Measurements from ENCODE around the gene NLRP9.

NLRP9 gene

GRCh38 chr19:55704494-55705245 lies 33.5 kb downstream of the NLRP9 start:
- Mint-ChIP-seq H3K4me3 (no peak overlapping the region), H3K4me1 (no peaks in the 10 kb centered on the region), H3K27me3 (ENCODE audit: low read depth) (peaks cover 3% of the 10 kb centered on the region), H3K9me3 (peaks cover 7% of the 10 kb centered on the region), H3K27ac (peak overlapping the region in 1 of 3 experiments; percentile 14), H3K36me3 (ENCODE audit: low read depth) (peaks cover 49% of the 10 kb centered on the region)
- no peak for TF ChIP-seq CTCF (IDR thresholded peaks at IDR 0.05; ENCODE audit: unreplicated experiment in 3 of 3)

- H3K27me3 Mint-ChIP-seq (ENCODE audit: low read depth), result peaks cover 3% of the 10 kb centered on the region
- TF ChIP-seq CTCF (IDR thresholded peaks at IDR 0.05; ENCODE audit: unreplicated experiment in 3 of 3), result peak; percentile 29 to 46 (median 30)
- H3K27ac Mint-ChIP-seq, result peak overlapping the region in 1 of 3 experiments; percentile 14
- no peak overlapping the region for H3K4me3 Mint-ChIP-seq
- peaks cover 7% of the 10 kb centered on the region for H3K9me3 Mint-ChIP-seq
- H3K4me1 Mint-ChIP-seq, result no peaks in the 10 kb centered on the region
- H3K36me3 Mint-ChIP-seq (ENCODE audit: low read depth), result peaks cover 56% of the 10 kb centered on the region
Measured at GRCh38 chr19:55703790-55704215, 34.4 kb downstream of the NLRP9 start.

GRCh38 chr19:55702131-55702627 lies 36.0 kb downstream of the NLRP9 start:
- H3K27ac Mint-ChIP-seq, result peak overlapping the region; percentile 60 to 96 (median 80)
- peaks cover 67% of the 10 kb centered on the region for H3K36me3 Mint-ChIP-seq (ENCODE audit: low read depth)
- no peaks in the 10 kb centered on the region for H3K4me1 Mint-ChIP-seq
- peak overlapping the region in 1 of 3 experiments; percentile 14 for H3K4me3 Mint-ChIP-seq
- H3K27me3 Mint-ChIP-seq (ENCODE audit: low read depth), result no peaks in the 10 kb centered on the region
- peaks cover 7% of the 10 kb centered on the region for H3K9me3 Mint-ChIP-seq
- no peak for TF ChIP-seq CTCF (IDR thresholded peaks at IDR 0.05; ENCODE audit: unreplicated experiment in 3 of 3)

- no peaks in the 10 kb centered on the region for H3K4me1 Mint-ChIP-seq
- peak overlapping the region in 1 of 3 experiments; percentile 82 for H3K27ac Mint-ChIP-seq
- TF ChIP-seq CTCF (IDR thresholded peaks at IDR 0.05; ENCODE audit: unreplicated experiment in 3 of 3), result no peak
- H3K27me3 Mint-ChIP-seq (ENCODE audit: low read depth), result no peaks in the 10 kb centered on the region
- H3K4me3 Mint-ChIP-seq, result no peak overlapping the region
- H3K36me3 Mint-ChIP-seq (ENCODE audit: low read depth), result peaks cover 73% of the 10 kb centered on the region
- peaks cover 7% of the 10 kb centered on the region for H3K9me3 Mint-ChIP-seq
Measured at GRCh38 chr19:55700813-55701212, 37.4 kb downstream of the NLRP9 start.

- no peak overlapping the region for H3K4me3 Mint-ChIP-seq
- peaks cover 63% of the 10 kb centered on the region for H3K36me3 Mint-ChIP-seq (ENCODE audit: low read depth)
- TF ChIP-seq CTCF (IDR thresholded peaks at IDR 0.05; ENCODE audit: unreplicated experiment in 3 of 3), result no peak
- no peaks in the 10 kb centered on the region for H3K4me1 Mint-ChIP-seq
- no peaks in the 10 kb centered on the region for H3K27me3 Mint-ChIP-seq (ENCODE audit: low read depth)
- H3K9me3 Mint-ChIP-seq, result no peaks in the 10 kb centered on the region
- peak overlapping the region in 2 of 3 experiments; percentile 83 to 91 for H3K27ac Mint-ChIP-seq
Measured at GRCh38 chr19:55699221-55699620, 39.0 kb downstream of the NLRP9 start.

- Mint-ChIP-seq H3K27ac (peak overlapping the region in 1 of 3 experiments; percentile 19), H3K27me3 (ENCODE audit: low read depth) (no peaks in the 10 kb centered on the region), H3K4me3 (no peak overlapping the region), H3K9me3 (no peaks in the 10 kb centered on the region), H3K36me3 (ENCODE audit: low read depth) (peaks cover 62% of the 10 kb centered on the region), H3K4me1 (no peaks in the 10 kb centered on the region)
- no peak for TF ChIP-seq CTCF (IDR thresholded peaks at IDR 0.05; ENCODE audit: unreplicated experiment in 3 of 3)
Measured at GRCh38 chr19:55698256-55698655, 39.9 kb downstream of the NLRP9 start.
